HepG2 (cell line): ENCODE measurements around the gene ZNF217. TPM values are rescaled to one million over a fixed set of nuclear protein-coding genes. Genes with fewer than 3 reads are reported as not detected.

ENCODE experiments used
- ATAC-seq: fragments of 200-7000 bp; cut with Tn5 transposase; 3 replicates; pipeline ENCODE4 v1.9.1; 2020; ENCODE audit warnings: mild to moderate bottlenecking, moderate library complexity
- BruUV-seq: library from RNA; stranded (reverse); fragments of 400-500 nt; replicated peaks from 2 replicates; lab custom pipeline; 2021; lab: Mats Ljungman, UMichigan
- CTCF ChIA-PET: fragments of 300-600 bp; formaldehyde crosslinking; extraction: SDS; loops from one replicate; lab custom pipeline; 2021; ENCODE audit warnings: low total read pairs, inconsistent platforms, low intra/inter-chr PET ratio; lab: Yijun Ruan, JAX
- POLR2A ChIA-PET: fragments of 350-600 bp; sonication (Branson Sonifier 250); formaldehyde crosslinking; loops from one replicate; lab custom pipeline; 2020; ENCODE audit warnings: antibody characterized with exemption, inconsistent platforms; lab: Yijun Ruan, JAX
- DNase-seq: peaks from one replicate; pipeline ENCODE4 v3.0.0-alpha.2; 2015; ENCODE audit warnings: low spot score
- FAIRE-seq: peaks from 3 replicates; lab custom pipeline; 2011; peaks lifted over from hg19 to GRCh38; lab: Jason Lieb, UNC
- H2AFZ ChIP-seq: one replicate; pipeline ENCODE4 v1.6.1; 2011; ENCODE audit warnings: low read length, inconsistent platforms
- H3K27ac ChIP-seq: fragments of 300-600 bp; 3 replicates; pipeline ENCODE4 v1.8.0; 2011; ENCODE audit warnings: mixed run types, mild to moderate bottlenecking, mixed read lengths, low read length, inconsistent platforms; ENCODE audit not compliant: insufficient read depth; ENCODE audit errors: extremely low read length
- H3K27me3 ChIP-seq, 2 experiments: fragments of 200-600 bp in 1 of 2; 2 replicates in 1 of 2; 3 replicates in 1 of 2; pipeline versions ENCODE4 v1.6.0 to v1.8.0; 2011; ENCODE audit warnings: low read length in 2 of 2, mild to moderate bottlenecking in 2 of 2, moderate library complexity in 2 of 2, inconsistent platforms in 1 of 2; ENCODE audit not compliant: insufficient read depth in 2 of 2, control insufficient read depth in 1 of 2
- H3K36me3 ChIP-seq, 2 experiments: fragments of 200-600 bp in 1 of 2; replicated peaks in 1 of 2; 2 replicates in 1 of 2; 3 replicates in 1 of 2; pipeline versions ENCODE4 v1.5.1 to v1.8.0; 2011; ENCODE audit warnings: low read length in 2 of 2, inconsistent platforms in 1 of 2; ENCODE audit not compliant: insufficient read depth in 2 of 2, control insufficient read depth in 1 of 2
- H3K4me1 ChIP-seq: 2 replicates; pipeline ENCODE4 v1.5.1; 2012; ENCODE audit warnings: low read length, inconsistent platforms; ENCODE audit not compliant: insufficient read depth
- H3K4me2 ChIP-seq: 2 replicates; pipeline ENCODE4 v1.6.0; 2011; ENCODE audit warnings: low read depth, low read length, inconsistent platforms
- H3K4me3 ChIP-seq, 3 experiments: fragments of 200-600 bp in 1 of 3; sonication (generic), shearing (Covaris generic) in 1 of 3; replicated peaks in 1 of 3; 2 replicates each; pipeline ENCODE4 v1.5.1; 2011 to 2016; ENCODE audit warnings: low read length in 3 of 3, inconsistent platforms in 2 of 3, low read depth in 2 of 3, mild to moderate bottlenecking in 2 of 3, control low read depth in 1 of 3, mixed read lengths in 1 of 3; ENCODE audit not compliant: insufficient read depth in 1 of 3
- H3K79me2 ChIP-seq: one replicate; pipeline ENCODE4 v1.6.1; 2011; ENCODE audit warnings: low read length, inconsistent platforms; ENCODE audit not compliant: insufficient read depth
- H3K9ac ChIP-seq: 2 replicates; pipeline ENCODE4 v1.6.0; 2011; ENCODE audit warnings: mild to moderate bottlenecking, low read depth, low read length, inconsistent platforms; ENCODE audit not compliant: insufficient read depth
- H3K9me3 ChIP-seq: 2 replicates; pipeline ENCODE4 v1.5.1; 2012; ENCODE audit warnings: mild to moderate bottlenecking, low read length
- H4K20me1 ChIP-seq: 2 replicates; pipeline ENCODE4 v1.6.0; 2011; ENCODE audit warnings: inconsistent platforms, mild to moderate bottlenecking, low read length, moderate library complexity; ENCODE audit not compliant: insufficient read depth
- ARID3A ChIP-seq: IDR thresholded peaks from 2 replicates; pipeline ENCODE4 v1.6.1; 2012; ENCODE audit warnings: low read depth, low read length, improper control_type of control experiment
- HDAC1 ChIP-seq: sonication (generic); formaldehyde crosslinking; IDR thresholded peaks from 2 replicates; pipeline ENCODE4 v1.5.1; 2020; ENCODE audit warnings: mild to moderate bottlenecking, missing genetic modification reagents
- HNRNPH1 ChIP-seq: fragments of 200-400 bp; formaldehyde crosslinking; optimal IDR thresholded peaks from 2 replicates; pipeline ENCODE3; 2017; ENCODE audit warnings: mild to moderate bottlenecking, low read depth, low read length
- KAT8 ChIP-seq: IDR thresholded peaks from 2 replicates; pipeline ENCODE4 v1.6.1; 2016; ENCODE audit warnings: missing genetic modification reagents, missing compliant biosample characterization
- KLF12 ChIP-seq: sonication (generic); formaldehyde crosslinking; IDR thresholded peaks from 2 replicates; pipeline ENCODE4 v1.4.0; 2020; ENCODE audit warnings: missing genetic modification reagents, borderline replicate concordance
- KMT2A ChIP-seq: sonication (generic); formaldehyde crosslinking; IDR thresholded peaks from 2 replicates; pipeline ENCODE4 v1.4.0; 2020; ENCODE audit warnings: missing genetic modification reagents
- SNRNP70 ChIP-seq: fragments of 200-400 bp; formaldehyde crosslinking; IDR thresholded peaks from 2 replicates; pipeline ENCODE4 v1.6.1; 2017; ENCODE audit warnings: mild to moderate bottlenecking, low read depth, low read length, moderate library complexity
- TEAD2 ChIP-seq: sonication (generic); formaldehyde crosslinking; IDR thresholded peaks from 2 replicates; pipeline ENCODE4 v1.9.0; 2021; ENCODE audit warnings: missing genetic modification reagents
- THAP11 ChIP-seq: IDR thresholded peaks from 2 replicates; pipeline ENCODE4 v1.6.1; 2016; ENCODE audit warnings: missing biosample characterization, missing genetic modification reagents
- ZBTB43 ChIP-seq: sonication (generic); formaldehyde crosslinking; conservative IDR thresholded peaks from 2 replicates; pipeline ENCODE4 v1.4.0; 2020; ENCODE audit warnings: missing genetic modification reagents
- ZGPAT ChIP-seq: IDR thresholded peaks from 2 replicates; pipeline ENCODE4 v1.6.1; 2016; ENCODE audit warnings: mild to moderate bottlenecking
- ZNF101 ChIP-seq: sonication (generic); formaldehyde crosslinking; IDR thresholded peaks from 2 replicates; pipeline ENCODE4 v1.4.0; 2020; ENCODE audit warnings: mild to moderate bottlenecking, low read depth, missing genetic modification reagents, borderline replicate concordance
- ZNF205 ChIP-seq: IDR thresholded peaks from 2 replicates; pipeline ENCODE4 v1.6.1; 2018; ENCODE audit warnings: missing biosample characterization, missing genetic modification reagents
- ZNF331 ChIP-seq: sonication (generic); formaldehyde crosslinking; IDR thresholded peaks from 2 replicates; pipeline ENCODE4 v1.4.0; 2020; ENCODE audit warnings: missing genetic modification reagents
- ZNF333 ChIP-seq: sonication (generic); formaldehyde crosslinking; IDR thresholded peaks from 2 replicates; pipeline ENCODE4 v1.4.0; 2020; ENCODE audit warnings: mild to moderate bottlenecking, missing genetic modification reagents, borderline replicate concordance
- ZNF652 ChIP-seq: IDR thresholded peaks from 2 replicates; pipeline ENCODE4 v1.6.1; 2016; ENCODE audit warnings: low read depth, borderline replicate concordance
- ZNF672 ChIP-seq: sonication (generic); formaldehyde crosslinking; IDR thresholded peaks from 2 replicates; pipeline ENCODE4 v1.8.1; 2022; ENCODE audit warnings: missing genetic modification reagents
- ZNF740 ChIP-seq: sonication (generic); formaldehyde crosslinking; IDR thresholded peaks from 2 replicates; pipeline ENCODE4 v1.4.0; 2020; ENCODE audit warnings: missing genetic modification reagents
- ZNF773 ChIP-seq: sonication (generic); formaldehyde crosslinking; IDR thresholded peaks from 2 replicates; pipeline ENCODE4 v1.4.0; 2020; ENCODE audit warnings: missing genetic modification reagents, borderline replicate concordance
- ZSCAN30 ChIP-seq: sonication (generic); formaldehyde crosslinking; IDR thresholded peaks from 2 replicates; pipeline ENCODE4 v1.5.0; 2020; ENCODE audit warnings: mild to moderate bottlenecking, missing genetic modification reagents
- WGBS: methylation state at CpG from one replicate; pipeline ENCODE4 v1.1.6; 2017; ENCODE audit warnings: low lambda C conversion rate; 5-methylcytosine and 5-hydroxymethylcytosine counted together
- in situ Hi-C: cut with HindIII; loops from 2 replicates; pipeline ENCODE4 v1.10.0; 2017; ENCODE audit warnings: low pct_unique_long_range_greater_than_20kb; ENCODE audit not compliant: extremely low pct_ligation_motif_present
- intact Hi-C: fragments of 100-400 bp; cut with micrococcal nuclease; formaldehyde crosslinking; loops from one replicate; pipeline ENCODE4 v1.10.0; 2022; ENCODE audit not compliant: unreplicated experiment
- polyA plus RNA-seq, 8 experiments: library from polyadenylated mRNA; depleted of rRNA in 3 of 8; stranded (reverse) in 7 of 8; unstranded in 1 of 8; fragments of >200 nt; fragmentation: Illumina TruSeq in 4 of 8; extraction: Trizol in 4 of 8; gene quantifications; 2 replicates each; pipeline versions ENCODE4 v1.2.1 to v1.2.3, GENCODE V29; 2011 to 2016; ENCODE audit warnings: low read depth in 4 of 8, missing spikeins in 1 of 8, mixed read lengths in 1 of 8; ENCODE audit not compliant: insufficient read depth in 1 of 8
- total RNA-seq, 5 experiments: library from RNA; depleted of rRNA; stranded (reverse); fragments of >200 nt; fragmentation: Illumina TruSeq; extraction: Trizol; gene quantifications; 2 replicates each; pipeline ENCODE4 v1.2.3, GENCODE V29; 2016; ENCODE audit warnings: low read depth in 1 of 5

Gene ZNF217
- total and polyA plus RNA-seq, 2 of the 13 experiments (the other 11 are each of a cell fraction or from before 2014, with no cell fraction given) = 22.3 to 29.8 TPM

- WGBS = 28% methylated on average over 17 of the region's 17 CpGs
- ChIA-PET CTCF (interaction anchor here (1.1 kb wide), 1 partner anchor 63 kb away, joined by 3 read pairs; no protein-coding TSS in a partner anchor), POLR2A (interaction anchor here (0.7 to 2.2 kb wide), 30 partner anchors 9 to 464 kb away, joined by 3 to 70 read pairs (median 3); partner anchors contain the start of gene ZNF217)
- FAIRE-seq (peak; percentile 93), DNase-seq (peak; percentile 99), ATAC-seq (peak; percentile 98)
- no peaks in the 10 kb centered on the region for H3K9me3 ChIP-seq
- in situ Hi-C loops (no loop called here), intact Hi-C loops (loop anchor here (1.0 to 2.0 kb wide), 7 partner anchors 10 to 227 kb away; partner anchors contain the start of gene ZNF217)
- peak overlapping the region; percentile 39 for H2AFZ ChIP-seq
- peaks cover 86% of the 10 kb centered on the region for H3K4me1 ChIP-seq
- H3K27ac ChIP-seq = peak overlapping the region; percentile 93
- H3K4me2 ChIP-seq = peak overlapping the region; percentile 93
- no TSS peak for BruUV-seq
- H3K79me2 ChIP-seq = no peaks in the 10 kb centered on the region
- peak overlapping the region; percentile 78 for H3K9ac ChIP-seq
- H3K36me3 ChIP-seq = no peaks in the 10 kb centered on the region
- no peaks in the 10 kb centered on the region for H4K20me1 ChIP-seq
- H3K27me3 ChIP-seq = no peaks in the 10 kb centered on the region
- H3K4me3 ChIP-seq = peak overlapping the region; percentile 14 to 64 (median 34); a peak in 2 of 6 replicates
- TF ChIP-seq ZNF333 (CRISPR knock-in tag) = peak; percentile 35; the same call in 1 of the 2 replicates
- peak; percentile 72; the same call in 1 of the 2 replicates for TF ChIP-seq ZNF101
- TF ChIP-seq KLF12 (CRISPR knock-in tag) = no peak
- no peak for TF ChIP-seq SNRNP70
- TF ChIP-seq ZNF331 (CRISPR knock-in tag) = peak; percentile 66
- TF ChIP-seq ZBTB43 (CRISPR knock-in tag) = peak; percentile 82; the same call in 1 of the 2 replicates
- peak; percentile 100 for TF ChIP-seq ARID3A
- no peak for TF ChIP-seq ZNF740 (CRISPR knock-in tag)
- TF ChIP-seq HNRNPH1 = no peak
- peak; percentile 73 for TF ChIP-seq THAP11 (CRISPR knock-in tag)
- TF ChIP-seq ZNF773 = no peak
- TF ChIP-seq ZGPAT = peak; percentile 99
- TF ChIP-seq TEAD2 (CRISPR knock-in tag) = no peak
- TF ChIP-seq ZNF672 (CRISPR knock-in tag) = no peak
- TF ChIP-seq KAT8 (CRISPR knock-in tag) = peak; percentile 85
- TF ChIP-seq ZSCAN30 (CRISPR knock-in tag) = peak; percentile 85; the same call in 1 of the 2 replicates
- no peak; the same call in 1 of the 2 replicates for TF ChIP-seq ZNF652 (CRISPR knock-in tag)
- TF ChIP-seq KMT2A (CRISPR knock-in tag) = peak; percentile 73; the same call in 1 of the 2 replicates
- TF ChIP-seq ZNF205 = peak; percentile 63; the same call in 1 of the 2 replicates
- TF ChIP-seq HDAC1 (CRISPR knock-in tag) = peak; percentile 93
Observed at GRCh38 chr20:53642196-53643030, 48.8 kb upstream of the ZNF217 start.
